Lung (tissue), 12 donors: ENCODE data around the gene DMBT1. TPM values are rescaled to one million over a fixed set of nuclear protein-coding genes. Genes with fewer than 3 reads are reported as not detected.

Source experiments
- ATAC-seq: fragments of 200-7000 bp; cut with Tn5 transposase; one replicate; pipeline ENCODE4 v1.9.1; 2020; ENCODE audit warnings: moderate number of reproducible peaks; ENCODE audit not compliant: insufficient read depth, low FRiP score
- DNase-seq, 3 donors: peaks; one replicate each; pipeline ENCODE4 v3.0.0-alpha.2; 2013 to 2017
- H3K27ac ChIP-seq, 2 donors: one replicate each; pipeline ENCODE4 v1.5.1; 2013; ENCODE audit warnings: mild to moderate bottlenecking in 2 of 2, moderate library complexity in 2 of 2, control low read depth in 1 of 2, inconsistent platforms in 1 of 2, low read depth in 1 of 2, low read length in 1 of 2
- H3K27me3 ChIP-seq, 3 donors: one replicate each; pipeline ENCODE4 v1.5.1; 2013; ENCODE audit warnings: low read length in 2 of 3; ENCODE audit not compliant: control insufficient read depth in 3 of 3, insufficient read depth in 3 of 3
- H3K36me3 ChIP-seq, 4 donors: one replicate each; pipeline ENCODE4 v1.5.1; 2013; ENCODE audit warnings: low read length in 4 of 4, mild to moderate bottlenecking in 1 of 4, moderate library complexity in 1 of 4; ENCODE audit not compliant: control insufficient read depth in 4 of 4, insufficient read depth in 4 of 4
- H3K4me1 ChIP-seq, 5 donors: one replicate each; pipeline ENCODE4 v1.5.1; 2013; ENCODE audit warnings: low read length in 5 of 5, mild to moderate bottlenecking in 2 of 5, moderate library complexity in 1 of 5; ENCODE audit not compliant: control insufficient read depth in 5 of 5, insufficient read depth in 5 of 5
- H3K4me3 ChIP-seq: one replicate; pipeline ENCODE4 v1.5.1; 2013; ENCODE audit warnings: mild to moderate bottlenecking, control low read depth, moderate library complexity
- H3K9ac ChIP-seq, 2 donors: one replicate each; pipeline ENCODE4 v1.5.1; 2013; ENCODE audit warnings: low read length in 2 of 2, control low read depth in 1 of 2; ENCODE audit not compliant: insufficient read depth in 1 of 2
- H3K9me3 ChIP-seq, 4 donors: one replicate each; pipeline ENCODE4 v1.5.1; 2013; ENCODE audit warnings: low read length in 3 of 4, mild to moderate bottlenecking in 1 of 4, moderate library complexity in 1 of 4; ENCODE audit not compliant: control insufficient read depth in 4 of 4, insufficient read depth in 3 of 4
- WGBS, 2 donors: extraction: QIAGEN DNeasy Blood & Tissue Kit; methylation state at CpG; one replicate each; pipeline ENCODE4 v1.1.7; 2013; 5-methylcytosine and 5-hydroxymethylcytosine counted together
- polyA plus RNA-seq, 2 donors: library from polyadenylated mRNA; stranded (reverse); fragments of 200-250 nt; gene quantifications; one replicate each; pipeline ENCODE4 v1.2.1, GENCODE V29; 2013
- total RNA-seq, 2 donors: library from RNA; depleted of rRNA in 1 of 2; stranded (reverse); fragments of >200 nt in 1 of 2; gene quantifications; one replicate each; pipeline ENCODE4 v1.2.1, GENCODE V29; 2014 to 2021
- TF ChIP-seq, protein P1 (sequence below): IDR thresholded peaks from 2 replicates; pipeline ENCODE4 v1.5.1; 2012; ENCODE audit warnings: mild to moderate bottlenecking; ENCODE audit errors: control extremely low read depth, extremely low read depth
- donor health status: control.
- donor health status: control.
- donor health status: Bipolar disorder and iron deficiency.
- donor health status: healthy.
- donor health status: DM: yes; HTN: yes; CAD: no.

Gene DMBT1
- total and polyA plus RNA-seq, 4 donors, result 21.1 to 337 (median 111) TPM

DNA sequence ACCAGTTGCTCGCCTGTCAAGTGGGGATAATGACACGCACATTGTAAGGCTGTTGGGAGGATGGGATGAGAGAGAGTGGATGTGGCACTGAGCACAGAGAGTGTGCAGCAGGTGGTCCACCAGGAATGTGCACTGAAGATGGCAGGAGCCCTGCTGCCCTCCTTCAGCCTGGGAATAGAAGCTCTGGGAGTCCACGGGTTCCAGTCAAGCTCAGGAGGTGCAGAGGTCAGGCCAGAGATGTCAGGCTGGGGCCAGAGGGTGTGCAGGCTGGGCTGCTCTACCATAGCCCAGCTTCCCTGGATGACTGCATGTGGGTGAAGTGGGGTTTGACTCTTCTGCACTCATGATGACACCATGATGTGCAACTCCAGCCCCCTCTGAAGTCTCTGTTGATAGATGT lies 80.4 kb downstream of the DMBT1 start:
- ATAC-seq, result no peak
- Histone ChIP-seq H3K36me3 (peaks cover 0 to 4% (median 0%) of the 10 kb centered on the region in 4 donors), H3K9me3 (no peaks in the 10 kb centered on the region), H3K4me1 (peaks cover 0 to 7% (median 3%) of the 10 kb centered on the region in 5 donors), H3K4me3 (no peak overlapping the region), H3K27me3 (peaks cover 0 to 3% (median 0%) of the 10 kb centered on the region in 3 donors), H3K9ac (no peak overlapping the region), H3K27ac (no peak overlapping the region)
- WGBS, 2 donors, result 50 to 71% methylated on average over 3 of the region's 3 CpGs
- TF ChIP-seq, protein P1, sequence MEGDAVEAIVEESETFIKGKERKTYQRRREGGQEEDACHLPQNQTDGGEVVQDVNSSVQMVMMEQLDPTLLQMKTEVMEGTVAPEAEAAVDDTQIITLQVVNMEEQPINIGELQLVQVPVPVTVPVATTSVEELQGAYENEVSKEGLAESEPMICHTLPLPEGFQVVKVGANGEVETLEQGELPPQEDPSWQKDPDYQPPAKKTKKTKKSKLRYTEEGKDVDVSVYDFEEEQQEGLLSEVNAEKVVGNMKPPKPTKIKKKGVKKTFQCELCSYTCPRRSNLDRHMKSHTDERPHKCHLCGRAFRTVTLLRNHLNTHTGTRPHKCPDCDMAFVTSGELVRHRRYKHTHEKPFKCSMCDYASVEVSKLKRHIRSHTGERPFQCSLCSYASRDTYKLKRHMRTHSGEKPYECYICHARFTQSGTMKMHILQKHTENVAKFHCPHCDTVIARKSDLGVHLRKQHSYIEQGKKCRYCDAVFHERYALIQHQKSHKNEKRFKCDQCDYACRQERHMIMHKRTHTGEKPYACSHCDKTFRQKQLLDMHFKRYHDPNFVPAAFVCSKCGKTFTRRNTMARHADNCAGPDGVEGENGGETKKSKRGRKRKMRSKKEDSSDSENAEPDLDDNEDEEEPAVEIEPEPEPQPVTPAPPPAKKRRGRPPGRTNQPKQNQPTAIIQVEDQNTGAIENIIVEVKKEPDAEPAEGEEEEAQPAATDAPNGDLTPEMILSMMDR, result no peak
- no peak for DNase-seq

DNA sequence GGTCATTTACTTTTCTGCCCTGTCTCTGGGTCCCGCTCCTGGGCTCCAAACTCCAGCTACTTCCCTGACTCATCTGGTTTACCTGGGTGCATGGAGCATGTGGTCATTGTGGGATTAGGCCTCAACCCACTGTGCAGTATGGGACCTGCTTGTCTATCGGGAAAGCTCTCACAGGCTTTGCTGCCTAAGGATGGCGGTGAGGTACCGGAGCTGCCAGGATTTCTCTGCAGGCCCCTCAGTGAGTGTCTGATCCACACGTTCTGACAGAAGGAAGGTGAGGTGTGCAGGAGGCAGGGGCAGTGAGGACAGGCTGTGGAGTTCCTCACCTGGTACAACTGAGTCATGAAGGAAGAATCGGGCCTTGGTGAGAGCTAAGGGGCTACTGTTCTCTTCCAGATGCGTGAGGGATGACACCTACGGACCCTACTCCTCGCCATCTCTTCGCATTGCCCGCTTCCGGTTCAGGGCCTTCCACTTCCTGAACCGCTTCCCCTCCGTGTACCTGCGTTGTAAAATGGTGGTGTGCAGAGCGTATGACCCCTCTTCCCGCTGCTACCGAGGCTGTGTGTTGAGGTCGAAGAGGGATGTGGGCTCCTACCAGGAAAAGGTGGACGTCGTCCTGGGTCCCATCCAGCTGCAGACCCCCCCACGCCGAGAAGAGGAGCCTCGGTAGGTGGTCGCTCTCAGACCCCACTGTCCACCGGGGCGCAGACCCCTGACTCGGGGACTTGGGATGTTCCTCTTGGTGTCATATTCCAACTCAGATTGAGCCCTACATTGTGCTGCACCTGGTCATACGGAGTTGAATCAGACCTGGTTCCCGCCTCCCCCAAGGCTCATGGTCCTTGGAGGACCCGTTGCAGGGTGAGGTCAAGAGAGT lies 82.4 kb downstream of the DMBT1 start:
- Histone ChIP-seq H3K4me3 (no peak overlapping the region), H3K9me3 (no peaks in the 10 kb centered on the region), H3K36me3 (peaks cover 0 to 4% (median 0%) of the 10 kb centered on the region in 4 donors), H3K9ac (no peak overlapping the region), H3K4me1 (peaks cover 0 to under 1% (median 0%) of the 10 kb centered on the region in 5 donors), H3K27me3 (peaks cover 0 to 3% (median 0%) of the 10 kb centered on the region in 3 donors), H3K27ac (no peak overlapping the region)
- TF ChIP-seq, protein P1, result no peak
- WGBS, 2 donors, result 86 to 88% methylated on average over 31 of the region's 31 CpGs
- no peak for DNase-seq
- no peak for ATAC-seq

DNA sequence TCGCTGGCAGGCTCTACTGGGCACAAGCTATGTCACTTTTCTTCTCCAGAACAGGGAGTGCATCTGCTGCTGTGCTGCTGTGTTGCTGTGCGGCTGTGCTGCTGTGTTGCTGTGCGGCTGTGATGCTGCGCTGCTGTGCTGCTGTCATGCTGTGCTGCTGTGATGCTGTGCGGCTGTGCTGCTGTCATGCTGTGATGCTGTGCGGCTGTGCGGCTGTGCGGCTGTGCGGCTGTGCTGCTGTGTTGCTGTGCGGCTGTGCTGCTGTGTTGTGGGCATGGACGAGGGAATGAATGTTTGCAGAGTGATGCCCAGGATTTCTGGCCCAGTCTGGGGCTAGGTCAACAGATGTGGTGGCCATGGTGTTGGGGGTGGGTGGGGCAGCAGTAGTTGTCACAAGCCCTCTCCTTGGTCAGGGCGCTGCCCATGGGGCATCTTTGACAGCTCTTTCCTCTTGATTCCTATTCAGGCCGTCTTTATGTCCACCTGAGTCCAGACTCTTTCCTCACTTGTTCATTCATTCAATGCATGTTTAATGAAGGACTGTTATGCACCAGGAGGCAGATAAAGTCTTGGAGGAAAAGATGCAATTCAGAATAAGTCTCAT lies 83.5 kb downstream of the DMBT1 start:
- H3K27ac ChIP-seq, result no peak overlapping the region
- TF ChIP-seq, protein P1, result no peak
- ATAC-seq, result no peak
- peaks cover 0 to 3% (median 0%) of the 10 kb centered on the region in 3 donors for H3K27me3 ChIP-seq
- no peak overlapping the region for H3K4me3 ChIP-seq
- no peak for DNase-seq
- no peak overlapping the region for H3K9ac ChIP-seq
- 82 to 88% methylated on average over 9 to 13 of the region's 13 CpGs for WGBS, 2 donors
- no peaks in the 10 kb centered on the region for H3K9me3 ChIP-seq
- H3K4me1 ChIP-seq, result no peaks in the 10 kb centered on the region
- H3K36me3 ChIP-seq, result peaks cover 0 to 4% (median 0%) of the 10 kb centered on the region in 4 donors
